Ascending aorta (tissue), 2 donors: ENCODE results near the gene ARFGEF2. TPM values are rescaled to one million over a fixed set of nuclear protein-coding genes. Genes with fewer than 3 reads are reported as not detected.

Source experiments
- DNase-seq, 2 donors: peaks; one replicate each; pipeline ENCODE4 v3.0.0-alpha.2; 2019; ENCODE audit warnings: low spot score in 2 of 2
- H3K27ac ChIP-seq, 2 donors: fragments of 200-600 bp; sonication (generic); one replicate each; pipeline ENCODE4 v1.5.1; 2016 to 2017; ENCODE audit warnings: mild to moderate bottlenecking in 1 of 2
- H3K27me3 ChIP-seq: fragments of 200-600 bp; sonication (generic); one replicate; pipeline ENCODE4 v1.5.1; 2017
- H3K36me3 ChIP-seq, 2 donors: fragments of 200-600 bp; sonication (generic); one replicate each; pipeline ENCODE4 v1.5.1; 2016
- H3K4me1 ChIP-seq, 2 donors: fragments of 200-600 bp; sonication (generic); one replicate each; pipeline ENCODE4 v1.5.1; 2016 to 2017; ENCODE audit warnings: mild to moderate bottlenecking in 1 of 2
- H3K4me3 ChIP-seq, 2 donors: fragments of 200-600 bp; sonication (generic); one replicate each; pipeline ENCODE4 v1.5.1; 2016 to 2017; ENCODE audit warnings: mild to moderate bottlenecking in 1 of 2
- H3K9me3 ChIP-seq, 2 donors: fragments of 200-600 bp; sonication (generic); one replicate each; pipeline ENCODE4 v1.5.1; 2016
- intact Hi-C: fragments of 100-400 bp; cut with DNase I; formaldehyde crosslinking; loops from one replicate; pipeline ENCODE4 v1.15.1; 2023
- total RNA-seq: library from RNA; depleted of rRNA; stranded (reverse); fragments of >200 nt; gene quantifications from one replicate; pipeline ENCODE4 v1.1.0, GENCODE V29; 2016
- TF ChIP-seq, protein P1 (sequence below), 3 experiments: fragments of 200-600 bp in 2 of 3; fragments of 450-650 bp in 1 of 3; sonication (generic) in 2 of 3; IDR thresholded peaks; one replicate each; pipeline ENCODE4 v1.5.1; 2016 to 2019; ENCODE audit warnings: antibody characterized with exemption in 3 of 3, mild to moderate bottlenecking in 1 of 3, moderate library complexity in 1 of 3

The ARFGEF2 gene
- total RNA-seq, 1 donor from 2014 or later, result 7.9 TPM

GRCh38 chr20:48879612-48880245 lies 41.8 kb upstream of the ARFGEF2 start:
- Histone ChIP-seq H3K27ac (no peak overlapping the region), H3K4me1 (no peaks in the 10 kb centered on the region), H3K27me3 (no peaks in the 10 kb centered on the region), H3K36me3 (no peaks in the 10 kb centered on the region), H3K4me3 (no peak overlapping the region), H3K9me3 (no peaks in the 10 kb centered on the region)
- no peak for DNase-seq
- intact Hi-C loops, result no loop called here
- TF ChIP-seq, protein P1, sequence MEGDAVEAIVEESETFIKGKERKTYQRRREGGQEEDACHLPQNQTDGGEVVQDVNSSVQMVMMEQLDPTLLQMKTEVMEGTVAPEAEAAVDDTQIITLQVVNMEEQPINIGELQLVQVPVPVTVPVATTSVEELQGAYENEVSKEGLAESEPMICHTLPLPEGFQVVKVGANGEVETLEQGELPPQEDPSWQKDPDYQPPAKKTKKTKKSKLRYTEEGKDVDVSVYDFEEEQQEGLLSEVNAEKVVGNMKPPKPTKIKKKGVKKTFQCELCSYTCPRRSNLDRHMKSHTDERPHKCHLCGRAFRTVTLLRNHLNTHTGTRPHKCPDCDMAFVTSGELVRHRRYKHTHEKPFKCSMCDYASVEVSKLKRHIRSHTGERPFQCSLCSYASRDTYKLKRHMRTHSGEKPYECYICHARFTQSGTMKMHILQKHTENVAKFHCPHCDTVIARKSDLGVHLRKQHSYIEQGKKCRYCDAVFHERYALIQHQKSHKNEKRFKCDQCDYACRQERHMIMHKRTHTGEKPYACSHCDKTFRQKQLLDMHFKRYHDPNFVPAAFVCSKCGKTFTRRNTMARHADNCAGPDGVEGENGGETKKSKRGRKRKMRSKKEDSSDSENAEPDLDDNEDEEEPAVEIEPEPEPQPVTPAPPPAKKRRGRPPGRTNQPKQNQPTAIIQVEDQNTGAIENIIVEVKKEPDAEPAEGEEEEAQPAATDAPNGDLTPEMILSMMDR (IDR thresholded peaks at IDR 0.05), result no peak

GRCh38 chr20:48880331-48880730 lies 41.2 kb upstream of the ARFGEF2 start:
- TF ChIP-seq, protein P1 (IDR thresholded peaks at IDR 0.05), result no peak
- intact Hi-C loops, result no loop called here
- no peak for DNase-seq
- no peak overlapping the region for H3K4me3 ChIP-seq
- H3K9me3 ChIP-seq, result no peaks in the 10 kb centered on the region
- no peaks in the 10 kb centered on the region for H3K36me3 ChIP-seq
- no peak overlapping the region for H3K27ac ChIP-seq
- H3K27me3 ChIP-seq, result no peaks in the 10 kb centered on the region
- no peaks in the 10 kb centered on the region for H3K4me1 ChIP-seq

- no peaks in the 10 kb centered on the region for H3K4me1 ChIP-seq
- no peak overlapping the region for H3K27ac ChIP-seq
- H3K4me3 ChIP-seq, result no peak overlapping the region
- TF ChIP-seq, protein P1 (IDR thresholded peaks at IDR 0.05), result no peak
- no peaks in the 10 kb centered on the region for H3K36me3 ChIP-seq
- no peaks in the 10 kb centered on the region for H3K27me3 ChIP-seq
- intact Hi-C loops, result no loop called here
- no peak for DNase-seq
- H3K9me3 ChIP-seq, result no peaks in the 10 kb centered on the region
Measured at GRCh38 chr20:48880981-48881657, 40.4 kb upstream of the ARFGEF2 start.

GRCh38 chr20:48885237-48885636 lies 36.3 kb upstream of the ARFGEF2 start:
- H3K4me1 ChIP-seq, result no peaks in the 10 kb centered on the region
- H3K4me3 ChIP-seq, result no peak overlapping the region
- no peak overlapping the region for H3K27ac ChIP-seq
- no peaks in the 10 kb centered on the region for H3K27me3 ChIP-seq
- H3K9me3 ChIP-seq, result no peaks in the 10 kb centered on the region
- intact Hi-C loops, result no loop called here
- no peak for DNase-seq
- TF ChIP-seq, protein P1 (IDR thresholded peaks at IDR 0.05), result no peak
- H3K36me3 ChIP-seq, result no peaks in the 10 kb centered on the region

- DNase-seq, result no peak
- intact Hi-C loops, result no loop called here
- Histone ChIP-seq H3K4me1 (no peaks in the 10 kb centered on the region), H3K27ac (no peak overlapping the region), H3K4me3 (no peak overlapping the region), H3K9me3 (no peaks in the 10 kb centered on the region), H3K27me3 (no peaks in the 10 kb centered on the region), H3K36me3 (no peaks in the 10 kb centered on the region)
- TF ChIP-seq, protein P1 (IDR thresholded peaks at IDR 0.05), result no peak
Measured at GRCh38 chr20:48886194-48886593, 35.3 kb upstream of the ARFGEF2 start.
